ENCODE measurements around the gene CNGA1.

The CNGA1 gene

DNA sequence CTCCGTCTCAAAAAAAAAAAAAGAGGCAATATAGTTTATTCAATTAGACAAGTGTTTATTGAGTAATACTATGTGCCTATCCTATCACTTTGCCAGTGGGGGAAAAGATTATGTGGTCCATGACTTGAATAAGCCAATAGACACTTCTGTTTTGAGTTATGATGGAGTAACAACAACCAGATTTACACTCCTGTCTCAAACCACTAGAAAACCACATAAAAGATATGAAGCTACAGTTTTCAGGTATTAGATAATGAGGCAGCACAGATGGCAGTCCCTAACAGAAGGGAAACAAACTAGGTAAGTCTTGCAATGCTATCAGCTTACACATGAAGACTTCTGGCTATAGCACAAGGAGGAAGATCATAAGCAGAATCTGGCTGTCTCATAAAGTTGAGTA, 124.6 kb downstream of the CNGA1 start:
- H3K4me3 ChIP-seq (ENCODE audit: control insufficient read depth, low read depth, low read length): no peak overlapping the region
- TF ChIP-seq, protein P1, sequence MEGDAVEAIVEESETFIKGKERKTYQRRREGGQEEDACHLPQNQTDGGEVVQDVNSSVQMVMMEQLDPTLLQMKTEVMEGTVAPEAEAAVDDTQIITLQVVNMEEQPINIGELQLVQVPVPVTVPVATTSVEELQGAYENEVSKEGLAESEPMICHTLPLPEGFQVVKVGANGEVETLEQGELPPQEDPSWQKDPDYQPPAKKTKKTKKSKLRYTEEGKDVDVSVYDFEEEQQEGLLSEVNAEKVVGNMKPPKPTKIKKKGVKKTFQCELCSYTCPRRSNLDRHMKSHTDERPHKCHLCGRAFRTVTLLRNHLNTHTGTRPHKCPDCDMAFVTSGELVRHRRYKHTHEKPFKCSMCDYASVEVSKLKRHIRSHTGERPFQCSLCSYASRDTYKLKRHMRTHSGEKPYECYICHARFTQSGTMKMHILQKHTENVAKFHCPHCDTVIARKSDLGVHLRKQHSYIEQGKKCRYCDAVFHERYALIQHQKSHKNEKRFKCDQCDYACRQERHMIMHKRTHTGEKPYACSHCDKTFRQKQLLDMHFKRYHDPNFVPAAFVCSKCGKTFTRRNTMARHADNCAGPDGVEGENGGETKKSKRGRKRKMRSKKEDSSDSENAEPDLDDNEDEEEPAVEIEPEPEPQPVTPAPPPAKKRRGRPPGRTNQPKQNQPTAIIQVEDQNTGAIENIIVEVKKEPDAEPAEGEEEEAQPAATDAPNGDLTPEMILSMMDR (conservative IDR thresholded peaks at IDR 0.05; ENCODE audit: control insufficient read depth, insufficient read depth, low read depth, low read length): no peak
- no peak for DNase-seq (ENCODE audit: low read depth)

All from fibroblast of mammary gland (primary cell).